Tibial nerve (tissue), 4 donors: ENCODE results near the gene LAMB2. TPM values are rescaled to one million over a fixed set of nuclear protein-coding genes. Genes with fewer than 3 reads are reported as not detected.

Experiments
- DNase-seq, 2 donors: peaks; one replicate each; pipeline ENCODE4 v3.0.0-alpha.2; 2019; ENCODE audit warnings: low spot score in 2 of 2
- H3K27ac ChIP-seq, 4 donors: fragments of 200-600 bp; sonication (generic) in 3 of 4; one replicate each; pipeline ENCODE4 v1.5.1; 2017 to 2019; ENCODE audit warnings: mild to moderate bottlenecking in 1 of 4
- H3K27me3 ChIP-seq, 2 donors: fragments of 200-600 bp; sonication (generic) in 1 of 2; one replicate each; pipeline versions ENCODE4 v1.5.1 to v1.6.0; 2017 to 2019
- H3K36me3 ChIP-seq, 3 donors: fragments of 200-600 bp; sonication (generic); one replicate each; pipeline ENCODE4 v1.5.1; 2018 to 2019
- H3K4me1 ChIP-seq, 4 donors: fragments of 200-600 bp; sonication (generic) in 3 of 4; one replicate each; pipeline ENCODE4 v1.5.1; 2017 to 2019
- H3K4me3 ChIP-seq, 4 donors: fragments of 200-600 bp; sonication (generic) in 3 of 4; one replicate each; pipeline ENCODE4 v1.5.1; 2017 to 2019; ENCODE audit warnings: mild to moderate bottlenecking in 1 of 4, moderate library complexity in 1 of 4
- H3K9me3 ChIP-seq, 4 donors: fragments of 200-600 bp; sonication (generic) in 3 of 4; one replicate each; pipeline ENCODE4 v1.5.1; 2017 to 2019
- EP300 ChIP-seq, 2 donors: sonication (generic); formaldehyde crosslinking; IDR thresholded peaks; one replicate each; pipeline ENCODE4 v1.6.1; 2017; ENCODE audit warnings: antibody characterized with exemption in 2 of 2, mild to moderate bottlenecking in 1 of 2
- POLR2A ChIP-seq, 2 donors: fragments of 450-650 bp; IDR thresholded peaks; one replicate each; pipeline ENCODE4 v1.6.1; 2017; ENCODE audit warnings: antibody characterized with exemption in 2 of 2, mild to moderate bottlenecking in 2 of 2, moderate library complexity in 2 of 2
- WGBS, 2 donors: methylation state at CpG; one replicate each; pipeline ENCODE4 v1.1.5; 2018; 5-methylcytosine and 5-hydroxymethylcytosine counted together
- total RNA-seq, 4 donors: library from RNA; depleted of rRNA; stranded (reverse); fragments of >200 nt; gene quantifications; one replicate each; pipeline ENCODE4 v1.1.0, GENCODE V29; 2016
- TF ChIP-seq, protein P1 (sequence below), 5 experiments: fragments of 200-600 bp in 3 of 5; fragments of 450-650 bp in 2 of 5; sonication (generic) in 3 of 5; IDR thresholded peaks; one replicate each; pipeline ENCODE4 v1.5.1; 2016 to 2019; ENCODE audit warnings: antibody characterized with exemption in 5 of 5, mild to moderate bottlenecking in 3 of 5, moderate library complexity in 2 of 5

The LAMB2 gene
- total RNA-seq, 4 donors from 2014 or later: 589 to 844 (median 649) TPM

DNA sequence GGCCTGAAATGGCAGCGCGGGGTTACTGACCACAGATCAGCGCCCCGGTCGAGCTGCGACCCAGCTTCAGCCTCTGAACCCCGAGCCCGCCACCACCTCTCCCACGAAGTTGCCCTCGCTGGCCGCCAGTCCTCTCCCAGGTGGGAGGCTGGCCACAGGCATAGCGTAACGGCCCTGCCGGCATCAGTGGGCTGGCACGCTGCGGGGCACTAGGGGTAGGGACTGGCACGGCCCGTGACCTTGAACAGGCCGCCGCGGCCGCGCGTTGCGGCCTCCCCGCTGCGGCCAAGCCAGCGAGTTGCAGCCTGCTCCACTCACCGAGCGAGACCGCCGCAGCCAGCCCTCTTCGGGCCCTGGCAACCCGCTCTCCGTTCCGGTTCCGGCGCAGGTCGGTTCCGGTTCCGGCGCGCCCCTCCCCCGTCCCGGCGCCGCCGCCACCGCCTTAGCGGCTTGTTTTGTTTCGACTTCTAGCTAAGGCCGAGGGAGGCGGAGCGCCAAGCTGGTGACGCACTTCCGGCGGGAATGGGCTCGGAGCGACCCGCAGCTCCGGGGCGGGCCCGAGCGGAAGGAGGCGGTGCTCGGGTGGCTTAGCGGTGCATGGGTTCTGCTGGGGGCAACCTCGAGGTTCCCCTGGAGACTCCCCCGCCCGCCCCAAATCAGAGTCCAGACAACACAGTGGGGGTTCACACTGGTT is 12.3 kb downstream of the LAMB2 start, which contains the start of gene USP19:
USP19 (minus strand) TSS at position 386 of the 694 bp plus-strand sequence. CDS start 1,678 bp downstream, outside the sequence.
- Histone ChIP-seq H3K27ac (peak within 1 kb of the TSS; percentile 75 to 98 (median 94)), H3K36me3 (peaks cover 6 to 84% (median 35%) of the 10 kb centered on the region in 3 donors)
- WGBS, 2 donors: 1% methylated on average over 38 to 59 of the region's 70 CpGs

DNA sequence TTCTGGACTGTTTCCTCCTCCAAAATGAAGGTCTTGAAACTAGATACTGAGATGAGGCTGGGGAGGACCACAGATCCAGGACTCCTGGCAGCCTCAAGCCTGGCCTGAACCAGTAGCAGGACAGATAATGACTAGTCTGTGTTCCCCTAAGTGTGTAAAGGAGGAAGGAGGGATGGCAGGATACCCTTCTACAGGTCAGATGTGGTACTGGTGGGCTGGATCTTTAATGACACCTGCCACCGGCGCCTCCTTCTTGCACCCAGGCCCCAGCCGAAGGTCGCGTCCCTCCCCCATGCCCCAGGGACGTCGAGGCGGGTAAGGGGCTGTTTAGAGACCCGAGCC is 12.8 kb downstream of the LAMB2 start:
- Histone ChIP-seq H3K27ac (peak overlapping the region; percentile 75 to 98 (median 94)), H3K9me3 (no peaks in the 10 kb centered on the region), H3K4me1 (peaks cover 2 to 24% (median 14%) of the 10 kb centered on the region in 4 donors), H3K4me3 (peak overlapping the region; percentile 82 to 96 (median 92)), H3K36me3 (peaks cover 6 to 84% (median 40%) of the 10 kb centered on the region in 3 donors), H3K27me3 (no peaks in the 10 kb centered on the region)
- DNase-seq: no peak
- WGBS, 2 donors: 0% methylated on average over 6 to 9 of the region's 9 CpGs
- TF ChIP-seq, protein P1, sequence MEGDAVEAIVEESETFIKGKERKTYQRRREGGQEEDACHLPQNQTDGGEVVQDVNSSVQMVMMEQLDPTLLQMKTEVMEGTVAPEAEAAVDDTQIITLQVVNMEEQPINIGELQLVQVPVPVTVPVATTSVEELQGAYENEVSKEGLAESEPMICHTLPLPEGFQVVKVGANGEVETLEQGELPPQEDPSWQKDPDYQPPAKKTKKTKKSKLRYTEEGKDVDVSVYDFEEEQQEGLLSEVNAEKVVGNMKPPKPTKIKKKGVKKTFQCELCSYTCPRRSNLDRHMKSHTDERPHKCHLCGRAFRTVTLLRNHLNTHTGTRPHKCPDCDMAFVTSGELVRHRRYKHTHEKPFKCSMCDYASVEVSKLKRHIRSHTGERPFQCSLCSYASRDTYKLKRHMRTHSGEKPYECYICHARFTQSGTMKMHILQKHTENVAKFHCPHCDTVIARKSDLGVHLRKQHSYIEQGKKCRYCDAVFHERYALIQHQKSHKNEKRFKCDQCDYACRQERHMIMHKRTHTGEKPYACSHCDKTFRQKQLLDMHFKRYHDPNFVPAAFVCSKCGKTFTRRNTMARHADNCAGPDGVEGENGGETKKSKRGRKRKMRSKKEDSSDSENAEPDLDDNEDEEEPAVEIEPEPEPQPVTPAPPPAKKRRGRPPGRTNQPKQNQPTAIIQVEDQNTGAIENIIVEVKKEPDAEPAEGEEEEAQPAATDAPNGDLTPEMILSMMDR (IDR thresholded peaks at IDR 0.05): no peak
- no peak for TF ChIP-seq EP300 (IDR thresholded peaks at IDR 0.05)
- no peak for TF ChIP-seq POLR2A (IDR thresholded peaks at IDR 0.05)

More for the DNA sequence above, 12.3 kb downstream of the LAMB2 start, which contains the start of gene USP19:
- H3K27me3 ChIP-seq: no peaks in the 10 kb centered on the region
- peaks cover 2 to 24% (median 14%) of the 10 kb centered on the region in 4 donors for H3K4me1 ChIP-seq
- no peaks in the 10 kb centered on the region for H3K9me3 ChIP-seq
- TF ChIP-seq POLR2A (IDR thresholded peaks at IDR 0.05): peak; percentile 36 to 62
- peak; percentile 91 to 93 for TF ChIP-seq EP300 (IDR thresholded peaks at IDR 0.05)
- TF ChIP-seq, protein P1 (IDR thresholded peaks at IDR 0.05): peak in 2 of 5 experiments; percentile 18 to 29
- peak; percentile 90 to 92 for DNase-seq
- H3K4me3 ChIP-seq: peak within 1 kb of the TSS; percentile 82 to 96 (median 92)

DNA sequence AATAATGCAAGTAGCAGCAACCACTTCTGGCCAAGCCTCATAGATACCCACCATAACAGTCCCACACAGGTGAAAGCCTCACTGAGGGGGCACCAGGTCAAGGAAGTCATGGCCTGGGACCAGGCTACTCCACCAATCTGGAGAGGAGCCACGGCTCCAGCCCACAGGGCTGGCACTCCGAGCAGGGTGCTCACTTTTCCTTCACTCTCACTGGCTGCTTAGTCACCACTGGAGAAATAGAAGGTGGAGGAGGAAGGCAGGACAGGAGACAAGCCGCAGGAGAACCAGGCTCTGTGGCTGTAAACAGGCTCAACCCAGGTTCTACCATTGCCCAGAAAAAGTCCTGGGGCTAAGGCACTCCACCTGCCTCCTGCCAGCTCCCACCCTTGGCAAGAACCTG is 13.4 kb downstream of the LAMB2 start:
- no peaks in the 10 kb centered on the region for H3K27me3 ChIP-seq
- H3K27ac ChIP-seq: peak overlapping the region in 2 of 4 donors; percentile 96 to 98
- no peaks in the 10 kb centered on the region for H3K9me3 ChIP-seq
- peaks cover 2 to 24% (median 14%) of the 10 kb centered on the region in 4 donors for H3K4me1 ChIP-seq
- no peak for TF ChIP-seq EP300 (IDR thresholded peaks at IDR 0.05)
- no peak for TF ChIP-seq POLR2A (IDR thresholded peaks at IDR 0.05)
- TF ChIP-seq, protein P1 (IDR thresholded peaks at IDR 0.05): no peak
- DNase-seq: no peak
- WGBS, 2 donors: 41 to 70% methylated on average over 3 of the region's 3 CpGs
- H3K4me3 ChIP-seq: peak overlapping the region; percentile 82 to 96 (median 92)
- peaks cover 3 to 84% (median 47%) of the 10 kb centered on the region in 3 donors for H3K36me3 ChIP-seq

DNA sequence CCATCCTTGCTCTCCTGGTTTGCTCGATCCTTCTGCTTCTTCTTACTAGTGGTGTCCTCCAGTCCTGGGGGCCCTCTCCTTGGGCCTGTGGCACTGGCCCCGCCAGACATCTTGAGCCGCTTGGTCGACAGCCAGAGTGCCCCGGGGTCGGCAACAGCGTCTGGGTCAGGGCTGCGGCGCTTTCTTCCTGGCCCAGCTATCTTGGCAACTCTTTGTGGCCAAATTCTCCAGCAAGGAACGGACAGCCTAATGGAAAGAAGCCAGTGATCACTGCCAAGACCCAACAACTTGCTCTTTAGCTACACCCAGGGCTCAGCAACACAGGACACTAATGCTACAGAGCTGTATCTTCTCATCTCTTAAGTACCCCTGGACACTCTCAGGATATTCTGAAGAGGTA is 13.8 kb downstream of the LAMB2 start:
- 42 to 47% methylated on average over 10 of the region's 10 CpGs for WGBS, 2 donors
- Histone ChIP-seq H3K36me3 (peaks cover 3 to 84% (median 51%) of the 10 kb centered on the region in 3 donors), H3K4me3 (peak overlapping the region in 2 of 4 donors; percentile 94 to 96)

More for the DNA sequence above, 13.8 kb downstream of the LAMB2 start:
- no peak for DNase-seq
- no peak for TF ChIP-seq POLR2A (IDR thresholded peaks at IDR 0.05)
- TF ChIP-seq, protein P1 (IDR thresholded peaks at IDR 0.05): no peak
- peaks cover 2 to 24% (median 14%) of the 10 kb centered on the region in 4 donors for H3K4me1 ChIP-seq
- H3K9me3 ChIP-seq: no peaks in the 10 kb centered on the region
- no peaks in the 10 kb centered on the region for H3K27me3 ChIP-seq
- peak overlapping the region in 2 of 4 donors; percentile 96 to 98 for H3K27ac ChIP-seq
